HL-60/S4 (cell line): ENCODE results near the gene LITAFD.
"Not testable (repeated sequence)": the region's sequence is repeated elsewhere in the genome, so short reads cannot be mapped to it uniquely, and the experiment has no call there.

Experiments
- in situ Hi-C: fragments of 300-500 bp; cut with MboI; formaldehyde crosslinking; loops from 2 replicates; pipeline ENCODE4 v1.14.3; 2022; ENCODE audit warnings: low sequenced_read_pairs

Gene LITAFD

GRCh38 chr16:8914098-8914497 is 31.9 kb downstream of the LITAFD start:
- in situ Hi-C loops = no loop called here

GRCh38 chr16:8915722-8916301 is 33.7 kb downstream of the LITAFD start:
- in situ Hi-C loops = no loop called here

GRCh38 chr16:8916541-8917225 is 34.5 kb downstream of the LITAFD start:
- in situ Hi-C loops = no loop called here

DNA sequence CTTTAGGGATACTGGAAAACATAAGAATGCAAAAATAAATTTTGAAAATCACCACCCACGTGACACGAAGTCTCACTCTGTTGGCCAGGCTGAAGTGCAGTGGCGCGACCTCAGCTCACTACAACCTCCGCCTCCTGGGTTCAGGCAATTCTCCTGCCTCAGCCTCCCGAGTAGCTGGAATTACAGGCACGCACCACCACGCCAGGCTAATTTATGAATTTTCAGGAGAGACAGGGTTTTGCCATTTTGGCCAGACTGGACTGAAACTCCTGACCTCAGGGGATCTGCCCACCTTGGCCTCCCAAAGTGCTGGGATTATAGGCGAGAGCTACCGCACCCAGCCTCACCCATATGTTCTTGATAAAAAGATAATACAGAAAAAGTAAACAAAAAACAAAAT is 35.2 kb downstream of the LITAFD start:
- in situ Hi-C loops = not testable (repeated sequence)

DNA sequence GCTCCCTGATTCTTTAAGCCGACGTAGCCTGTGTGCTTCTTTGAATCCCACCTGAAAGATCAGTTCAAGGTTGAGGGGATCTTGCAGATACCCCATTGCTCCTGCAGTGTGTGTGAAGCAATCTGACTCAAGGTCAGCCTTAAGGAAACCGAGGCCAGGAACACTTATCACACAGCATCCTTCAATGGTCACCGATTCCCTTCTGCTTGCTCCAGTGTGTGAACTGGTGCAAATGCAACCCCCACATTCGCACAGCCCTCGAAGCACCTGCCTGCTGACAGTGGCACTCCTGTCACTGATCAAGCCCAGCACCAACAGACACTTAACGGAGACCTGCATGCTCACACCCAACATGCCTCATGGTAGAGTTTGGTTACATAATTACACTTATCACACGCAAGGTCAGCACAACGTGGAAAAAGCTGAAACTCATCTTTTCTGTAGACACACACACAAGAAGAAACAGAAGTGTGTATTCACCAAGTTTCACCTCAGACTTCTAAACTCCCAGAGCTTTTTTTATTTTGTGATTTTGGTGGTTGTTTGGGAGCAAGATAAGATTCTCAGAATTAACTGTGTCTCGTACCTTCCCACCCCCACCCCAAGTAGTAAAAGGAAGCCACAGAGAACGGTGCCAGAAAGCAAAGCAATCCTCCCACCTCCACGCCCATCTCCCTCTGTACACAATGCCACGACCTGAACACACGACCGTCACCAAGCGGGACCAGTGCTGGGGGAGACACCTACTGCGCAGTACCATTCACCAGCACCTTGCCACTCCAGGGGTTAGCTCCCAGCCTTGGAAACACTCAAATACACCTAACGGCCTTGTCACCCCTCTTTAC is 37.2 kb downstream of the LITAFD start:
- in situ Hi-C loops = no loop called here

DNA sequence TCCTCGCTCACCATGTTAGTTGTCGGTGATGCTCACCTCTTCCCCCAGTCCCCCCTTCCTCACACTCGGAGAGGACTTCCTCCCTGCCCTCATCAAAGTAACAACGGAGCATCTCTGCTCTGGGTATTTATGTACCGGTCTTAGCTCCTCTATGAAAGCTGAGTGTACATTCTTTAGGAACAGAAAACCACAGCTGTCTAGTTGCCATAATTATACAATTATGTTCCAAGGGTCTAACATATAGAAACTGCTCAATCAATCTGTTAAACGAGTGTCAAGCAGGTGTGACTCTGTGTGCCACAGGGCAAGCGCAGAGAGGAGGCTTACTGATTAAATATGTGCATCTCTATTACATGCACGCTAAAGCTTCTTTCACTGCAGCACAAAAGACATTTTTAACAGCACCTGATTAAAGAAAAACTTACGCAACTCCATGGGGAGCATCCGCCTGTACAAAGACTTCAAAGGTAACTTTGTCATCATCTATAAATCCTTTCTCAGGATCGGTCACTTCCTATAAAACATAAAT is 37.8 kb downstream of the LITAFD start:
- in situ Hi-C loops = no loop called here

DNA sequence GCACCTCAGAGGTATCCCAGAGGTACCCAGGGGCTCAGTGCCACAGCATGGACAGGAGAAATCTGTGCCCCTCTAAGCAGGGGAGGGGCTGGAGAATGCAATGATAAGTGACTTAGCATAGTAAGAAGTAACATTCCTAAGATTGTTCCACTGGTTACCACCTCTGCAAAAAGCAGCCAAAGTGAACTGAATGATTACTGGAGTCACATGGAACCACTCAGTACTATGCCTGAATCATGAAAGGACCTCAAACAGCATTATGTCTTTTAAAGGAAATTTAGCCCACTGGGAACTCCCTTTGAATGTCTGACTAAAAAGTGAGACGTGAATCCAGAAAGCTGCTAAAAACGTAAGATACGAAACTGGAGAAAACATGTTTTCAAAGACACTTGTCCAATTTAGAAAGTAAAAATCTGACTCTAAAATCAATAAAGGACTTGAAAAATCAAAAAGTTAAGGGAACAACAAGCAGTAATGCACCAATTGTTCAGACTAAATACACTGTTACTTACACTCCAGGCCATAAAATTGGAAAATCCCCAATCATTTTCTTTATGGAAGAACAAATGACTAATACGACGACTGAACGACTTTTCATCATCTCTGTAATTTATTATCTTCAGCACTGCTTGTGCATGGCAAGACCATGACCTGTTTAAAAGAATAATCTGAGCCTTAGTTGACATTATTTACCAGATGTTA is 38.6 kb downstream of the LITAFD start:
- in situ Hi-C loops = no loop called here

GRCh38 chr16:8921347-8921984 is 39.3 kb downstream of the LITAFD start:
- in situ Hi-C loops = no loop called here

GRCh38 chr16:8923199-8923598 is 41.0 kb downstream of the LITAFD start:
- in situ Hi-C loops = no loop called here

GRCh38 chr16:8924214-8924613 is 42.1 kb downstream of the LITAFD start:
- in situ Hi-C loops = no loop called here

- in situ Hi-C loops = no loop called here
These were observed 43.3 kb downstream of the LITAFD start for GRCh38 chr16:8925455-8925854.

- in situ Hi-C loops = no loop called here
These were observed 44.7 kb downstream of the LITAFD start for GRCh38 chr16:8926827-8927226.

GRCh38 chr16:8928467-8928957 is 46.4 kb downstream of the LITAFD start:
- in situ Hi-C loops = no loop called here

DNA sequence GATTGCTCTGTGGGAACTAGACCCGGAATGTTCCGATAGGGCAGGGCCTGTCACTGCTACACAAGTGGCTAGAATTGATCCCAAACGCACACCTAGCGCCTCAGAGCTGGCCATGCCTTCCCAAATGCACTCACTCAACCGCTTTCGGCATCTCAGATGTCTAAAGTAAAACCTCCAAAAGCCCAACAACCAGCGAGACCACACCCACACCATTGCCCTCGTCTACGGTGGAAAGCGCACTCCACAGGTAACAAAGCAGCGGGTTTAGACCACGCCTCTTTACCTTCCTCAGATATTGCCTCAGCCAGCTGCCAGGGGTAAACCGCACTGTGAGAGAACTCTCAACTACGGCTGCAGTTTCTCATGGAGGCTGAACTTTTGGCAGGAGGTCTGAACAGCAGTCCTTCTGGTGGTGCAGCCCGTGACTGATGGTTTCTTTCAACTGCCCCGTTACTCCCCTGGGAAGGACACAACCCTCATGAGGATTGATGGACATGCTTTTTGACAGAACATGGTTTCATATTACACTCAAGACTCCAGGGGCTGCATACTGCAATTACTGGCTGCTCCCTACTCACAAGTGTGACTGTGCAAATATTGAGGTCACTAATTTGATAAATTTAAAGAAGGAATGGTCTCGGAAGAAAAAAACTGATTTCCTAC is 47.1 kb downstream of the LITAFD start:
- in situ Hi-C loops = no loop called here

GRCh38 chr16:8931859-8932258 is 49.7 kb downstream of the LITAFD start:
- in situ Hi-C loops = no loop called here

DNA sequence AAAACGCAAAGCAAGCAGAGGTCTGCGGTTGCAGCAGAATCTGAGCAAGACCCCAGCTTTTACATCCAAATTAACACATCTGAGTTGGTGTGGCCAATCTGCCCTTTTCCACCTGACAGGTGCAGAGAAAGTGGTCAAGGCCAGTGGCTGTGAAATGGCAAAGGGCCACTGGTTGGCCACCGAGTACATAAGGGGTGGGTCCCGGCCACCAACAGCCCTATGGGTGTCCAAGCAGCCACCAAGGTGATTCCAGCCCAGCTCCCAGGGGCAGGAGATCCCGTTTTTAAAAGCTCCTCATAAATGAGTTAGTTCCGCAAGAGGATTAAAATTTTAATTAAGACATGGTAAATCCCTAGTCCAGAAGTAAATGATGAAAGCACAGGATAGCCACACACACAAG is 52.5 kb downstream of the LITAFD start:
- in situ Hi-C loops = no loop called here
